ENCODE data around the gene GNAI1. TPM values are rescaled to one million over a fixed set of nuclear protein-coding genes. Genes with fewer than 3 reads are reported as not detected.
A peak's percentile ranks its signal among the peaks of the same experiment; 100 is the strongest.

The GNAI1 gene
- total RNA-seq, 1 donor from 2014 or later, result 99.2 TPM

DNA sequence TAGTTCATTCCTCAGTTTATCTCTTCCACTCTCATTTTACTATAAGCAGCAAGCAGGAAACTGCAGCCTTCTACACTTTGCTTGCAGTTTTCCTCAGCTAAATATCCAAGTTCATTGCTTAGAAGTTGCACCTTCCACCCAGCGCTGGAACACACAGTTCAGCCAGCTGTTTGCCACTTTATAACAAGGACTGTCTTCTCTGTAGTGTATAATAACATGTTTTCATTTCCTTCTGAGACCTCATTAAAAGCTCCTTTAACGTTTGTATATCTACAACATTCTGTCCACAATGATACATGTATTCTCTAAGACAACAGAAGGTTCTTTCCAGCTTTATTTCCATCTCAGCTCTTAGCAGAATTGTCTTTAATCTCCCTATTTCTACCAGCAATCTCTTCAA is 74.1 kb downstream of the GNAI1 start:
- no peak for DNase-seq (ENCODE audit: low spot score)

DNA sequence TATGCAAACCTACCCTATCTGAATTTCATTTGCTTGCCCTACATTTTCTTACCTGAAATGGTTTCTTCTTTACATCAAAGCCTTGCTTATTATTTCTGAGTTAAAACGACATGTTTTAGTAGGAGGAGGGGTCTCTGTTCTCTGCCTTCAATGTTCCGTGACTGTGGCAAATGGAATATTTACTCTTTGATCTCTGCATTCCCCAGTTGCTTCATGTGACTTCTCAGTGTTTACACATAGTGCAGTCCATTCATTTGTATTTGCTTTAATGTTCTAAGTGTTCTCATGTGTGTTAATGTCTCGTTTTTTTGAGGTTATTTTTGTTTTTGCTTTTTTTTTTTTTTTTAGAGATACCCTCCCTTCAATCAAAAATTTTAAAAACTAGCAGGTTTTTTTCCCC is 75.8 kb downstream of the GNAI1 start:
- DNase-seq (ENCODE audit: low spot score), result no peak

DNA sequence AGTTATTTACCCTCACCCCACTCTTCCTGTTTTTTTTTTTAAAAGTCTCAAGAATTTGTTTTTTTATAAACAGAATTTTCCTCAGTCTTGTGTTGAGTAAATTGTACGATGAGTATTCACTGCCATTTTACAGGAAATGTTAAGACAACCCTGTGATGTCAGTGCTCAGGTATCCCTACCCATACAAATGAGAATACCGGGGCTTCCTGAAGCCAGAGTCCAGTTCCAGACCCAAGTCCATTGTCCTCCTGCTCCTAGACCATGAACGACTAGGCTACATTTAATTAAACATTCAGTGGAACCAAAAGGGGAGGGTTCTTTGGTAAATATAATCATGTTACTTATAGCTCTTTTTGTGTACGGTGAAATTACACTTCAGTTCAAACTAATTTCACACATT is 79.2 kb downstream of the GNAI1 start:
- DNase-seq (ENCODE audit: low spot score), result no peak

DNA sequence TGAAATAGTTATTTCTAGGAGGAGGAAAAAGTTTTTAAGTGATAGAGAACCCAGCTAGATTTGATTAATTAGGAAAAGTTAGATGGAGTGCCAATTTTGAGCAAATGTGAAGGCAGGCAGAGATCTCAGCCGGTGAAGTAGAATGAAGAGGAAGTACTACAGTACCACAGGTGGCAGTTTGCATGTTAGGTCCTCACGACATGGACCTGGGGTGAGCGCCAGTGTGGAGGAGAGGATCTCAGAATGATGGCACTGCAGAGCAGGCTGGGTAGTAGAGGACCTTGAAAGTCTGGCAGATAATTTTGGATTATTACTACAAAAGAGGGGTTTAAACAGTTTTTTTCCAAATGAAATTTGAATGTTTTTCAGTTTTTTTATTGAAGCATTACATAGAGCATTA is 81.1 kb downstream of the GNAI1 start:
- DNase-seq (ENCODE audit: low spot score), result no peak

DNA sequence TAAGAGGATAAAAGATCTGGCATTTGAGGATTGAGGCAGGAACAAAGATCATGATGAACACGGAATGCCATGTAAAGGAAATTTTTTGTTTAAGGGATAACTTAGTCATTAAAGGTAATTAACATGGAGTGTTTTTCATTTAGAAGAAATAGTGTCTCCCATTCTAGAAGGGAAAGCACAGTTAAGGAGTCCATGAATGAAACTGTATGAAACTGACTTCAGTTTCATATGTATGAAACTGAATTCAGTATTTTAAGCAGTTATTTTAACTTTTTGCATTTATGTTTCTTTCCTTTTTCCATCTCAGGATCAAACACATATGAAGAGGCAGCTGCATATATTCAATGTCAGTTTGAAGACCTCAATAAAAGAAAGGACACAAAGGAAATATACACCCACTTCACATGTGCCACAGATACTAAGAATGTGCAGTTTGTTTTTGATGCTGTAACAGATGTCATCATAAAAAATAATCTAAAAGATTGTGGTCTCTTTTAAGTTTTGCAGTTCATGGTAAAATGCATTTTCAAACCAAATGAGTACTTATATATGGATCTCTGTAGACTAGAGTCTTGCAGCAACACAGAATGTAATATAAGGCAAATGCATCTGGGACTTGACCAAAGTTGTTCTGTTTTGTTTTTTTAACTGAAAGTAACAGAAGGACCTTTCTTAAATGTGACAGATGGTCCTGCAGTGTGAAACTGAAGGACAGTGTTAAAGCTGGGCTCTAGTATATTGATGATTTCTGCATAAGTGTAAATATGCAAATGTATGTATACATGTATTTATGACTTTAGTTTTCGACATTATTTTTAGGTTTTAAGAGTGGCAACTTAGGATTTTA is 82.6 kb downstream of the GNAI1 start:
- DNase-seq (ENCODE audit: low spot score), result peak; percentile 28

DNA sequence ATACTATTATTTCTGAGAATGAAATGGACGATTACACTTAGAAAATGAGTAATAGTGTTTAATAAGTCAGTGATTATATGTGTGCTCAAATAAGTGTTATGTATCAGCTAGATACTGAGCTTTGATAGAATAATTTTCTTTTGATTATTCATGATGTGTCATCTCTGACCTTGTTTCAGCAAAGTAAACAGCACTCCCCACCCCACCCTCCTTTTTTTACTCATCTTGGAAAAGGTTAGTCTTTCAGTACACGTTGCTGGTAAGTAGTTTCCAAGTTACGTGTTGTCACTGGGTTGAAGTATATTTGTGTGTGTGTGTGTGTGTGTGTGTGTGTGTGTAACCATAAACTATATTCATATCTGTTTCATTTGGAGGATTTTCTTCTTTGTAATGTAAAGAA is 84.1 kb downstream of the GNAI1 start:
- no peak for DNase-seq (ENCODE audit: low spot score)

DNA sequence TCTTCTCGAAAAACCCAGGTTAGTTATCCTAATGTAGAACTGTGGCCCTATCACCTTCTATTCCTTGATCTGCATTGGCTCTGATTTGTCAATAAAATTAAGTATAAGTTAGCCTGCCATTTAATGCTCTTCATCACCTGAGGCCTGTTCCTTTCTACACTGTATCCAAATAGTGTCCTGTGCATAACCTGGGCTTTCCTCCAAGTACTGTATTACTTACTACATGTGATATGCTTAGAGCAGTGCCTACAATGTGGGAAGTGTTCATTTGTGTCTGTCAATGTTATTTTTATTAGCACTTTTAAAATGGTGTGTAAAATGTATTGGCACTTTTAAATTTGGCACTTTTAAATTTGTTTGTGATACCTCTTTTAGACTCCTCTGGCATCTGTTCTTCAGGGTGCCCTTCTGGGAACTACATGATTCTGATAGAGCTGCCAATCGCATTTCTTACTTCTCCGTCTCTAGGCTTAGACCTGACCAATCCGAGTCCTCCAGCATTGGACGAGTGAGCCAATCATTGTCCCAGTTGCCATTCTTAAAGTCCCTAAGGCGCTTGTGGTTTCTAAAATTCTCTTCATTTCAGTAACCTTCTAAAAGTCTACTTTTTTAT is 85.5 kb downstream of the GNAI1 start:
- DNase-seq (ENCODE audit: low spot score), result no peak

DNA sequence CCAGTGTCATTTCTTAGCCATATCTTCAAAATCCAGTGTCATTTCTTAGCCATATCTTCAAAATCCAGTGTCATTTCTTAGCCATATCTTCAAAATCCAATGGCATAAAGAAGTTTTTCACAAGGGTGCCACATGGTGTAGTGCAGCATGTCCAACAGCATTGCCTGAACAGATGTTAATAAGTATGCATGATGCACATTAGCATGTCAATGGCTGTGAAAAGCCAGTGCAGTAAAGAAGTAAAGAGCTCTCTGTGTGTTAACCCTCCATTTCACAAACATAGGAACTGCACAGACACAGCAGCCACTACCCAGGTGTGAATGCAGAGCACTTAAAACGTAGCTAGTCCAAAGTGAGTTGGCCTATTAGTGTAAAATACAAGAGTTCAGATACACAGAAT is 89.8 kb downstream of the GNAI1 start:
- DNase-seq (ENCODE audit: low spot score), result no peak

DNA sequence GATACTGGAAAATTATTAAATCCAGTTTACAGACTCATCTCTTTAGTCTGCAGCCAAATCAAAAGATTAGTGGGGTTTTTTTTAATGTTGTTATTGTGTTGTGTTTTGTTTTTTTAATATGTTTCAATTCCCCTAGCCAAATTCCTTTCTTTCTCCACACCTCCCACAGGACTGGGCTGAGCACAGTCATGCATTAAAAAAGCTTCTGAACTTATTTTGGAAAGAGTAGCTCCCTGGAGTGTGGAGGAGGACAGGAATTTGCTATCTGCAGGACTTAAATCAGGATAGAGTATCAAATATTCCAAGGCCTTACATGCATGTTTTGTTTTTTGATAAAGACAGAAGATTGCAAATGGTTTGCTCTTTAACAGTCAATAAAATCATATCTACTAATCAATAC is 90.7 kb downstream of the GNAI1 start:
- DNase-seq (ENCODE audit: low spot score), result no peak

DNA sequence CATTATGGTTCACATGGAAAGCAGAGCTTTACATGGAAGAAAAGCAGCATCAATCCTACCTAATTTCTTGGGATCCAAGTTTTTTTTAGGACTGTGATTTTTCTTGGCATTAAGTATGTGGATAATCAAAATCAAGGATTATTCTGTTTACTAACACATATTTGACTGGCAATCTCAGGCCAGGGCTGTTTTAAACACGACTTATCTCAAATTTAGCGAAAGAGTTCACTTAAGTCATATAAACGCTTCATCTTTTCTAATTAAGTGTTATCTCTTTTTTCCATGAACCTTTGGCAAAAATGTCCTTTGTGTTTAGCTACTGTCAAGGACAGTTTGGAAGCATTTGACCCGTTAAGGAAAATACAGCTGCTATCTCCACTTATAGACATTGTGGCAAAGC is 92.0 kb downstream of the GNAI1 start:
- no peak for DNase-seq (ENCODE audit: low spot score)

DNA sequence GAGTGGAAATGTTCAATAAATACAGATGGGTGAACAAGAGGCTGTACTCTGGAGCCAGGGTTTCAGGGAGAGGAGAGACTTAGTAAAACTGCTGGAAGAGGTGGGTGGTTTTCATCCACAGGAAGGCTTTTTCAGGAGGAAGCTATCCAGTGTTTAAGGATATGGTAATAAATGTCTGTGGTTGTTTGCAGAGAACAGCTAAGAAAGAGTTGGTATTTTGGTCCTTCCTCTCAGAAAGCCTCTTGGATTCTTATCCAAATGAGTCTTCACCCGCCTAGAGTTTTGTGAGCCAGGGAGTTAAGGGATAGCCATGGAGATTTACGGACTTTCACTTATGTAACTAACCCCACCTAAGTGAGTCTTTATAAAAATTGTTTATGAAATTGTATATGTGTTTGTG is 95.7 kb downstream of the GNAI1 start:
- DNase-seq (ENCODE audit: low spot score), result peak; percentile 35

DNA sequence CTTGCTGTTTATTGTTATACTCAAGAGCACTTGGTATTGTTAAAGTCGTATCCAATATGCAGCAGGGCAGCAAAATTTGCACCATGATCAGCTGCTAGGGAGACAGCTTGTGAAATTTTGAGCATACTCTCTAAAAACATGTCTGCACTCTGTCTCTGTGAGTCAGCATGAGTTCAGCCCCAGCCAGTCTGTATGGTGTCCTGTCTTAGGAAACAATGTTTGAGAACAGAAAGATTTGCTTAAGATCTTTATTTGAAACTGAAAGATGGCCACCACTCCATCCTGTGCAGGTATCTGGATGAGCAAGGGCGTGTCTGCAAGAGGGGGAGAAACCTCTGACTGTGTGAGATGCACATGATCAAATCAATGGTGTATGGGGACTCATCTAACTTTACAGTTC is 97.1 kb downstream of the GNAI1 start:
- no peak for DNase-seq (ENCODE audit: low spot score)

DNA sequence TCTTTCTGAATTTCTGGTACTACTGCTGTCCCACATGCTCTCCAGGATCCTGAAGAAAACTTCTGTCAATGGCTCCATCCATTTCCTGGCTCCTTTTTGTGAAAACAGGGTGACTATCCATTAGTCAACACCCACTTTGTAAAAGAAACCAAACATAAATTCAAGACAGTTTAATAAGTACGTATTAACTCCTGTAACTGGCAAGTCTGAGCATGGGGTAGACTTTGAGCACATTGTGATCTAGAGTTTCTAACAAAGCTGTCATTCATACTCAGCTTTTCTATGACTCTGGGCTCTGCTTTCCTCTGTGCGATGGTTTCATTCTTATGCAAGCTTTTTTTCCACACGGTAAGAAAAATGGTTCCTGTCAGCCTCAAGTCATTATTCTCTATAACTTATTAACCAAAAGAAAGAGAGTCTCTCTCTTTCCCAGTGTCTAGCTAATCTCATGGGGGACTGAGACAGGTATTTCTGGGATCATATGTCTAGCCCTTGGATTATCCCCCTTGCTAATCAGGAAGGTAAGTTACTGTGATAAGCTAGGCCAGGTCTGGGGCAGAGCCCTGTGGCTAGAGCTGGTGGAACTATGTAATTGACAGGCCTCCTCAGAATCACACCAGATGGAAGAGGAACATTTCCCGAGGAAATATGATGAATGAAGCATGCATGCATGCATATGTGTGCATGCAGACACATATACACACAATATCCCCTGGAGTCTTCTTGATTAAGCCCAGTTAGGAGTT is 98.5 kb downstream of the GNAI1 start:
- no peak for DNase-seq (ENCODE audit: low spot score)

DNA sequence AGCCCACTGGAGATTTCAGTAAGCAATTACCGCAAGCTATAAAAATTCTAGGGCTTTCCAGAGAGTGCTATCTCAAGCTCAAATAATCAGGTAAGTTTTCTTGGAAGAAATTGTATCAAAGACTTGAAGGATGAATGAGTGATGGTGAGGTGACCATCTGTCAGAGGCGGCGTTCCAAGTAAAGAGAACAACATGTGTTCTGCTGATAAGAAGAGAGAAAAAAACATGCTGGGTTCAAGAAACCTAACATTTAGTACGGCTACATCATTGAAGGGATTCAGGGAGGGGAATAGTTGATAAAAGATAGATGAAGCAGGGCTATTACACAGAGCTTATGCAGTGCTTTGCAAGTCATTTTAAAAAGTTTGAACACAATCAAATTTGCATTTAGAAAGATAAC is 100.7 kb downstream of the GNAI1 start:
- DNase-seq (ENCODE audit: low spot score), result no peak

DNA sequence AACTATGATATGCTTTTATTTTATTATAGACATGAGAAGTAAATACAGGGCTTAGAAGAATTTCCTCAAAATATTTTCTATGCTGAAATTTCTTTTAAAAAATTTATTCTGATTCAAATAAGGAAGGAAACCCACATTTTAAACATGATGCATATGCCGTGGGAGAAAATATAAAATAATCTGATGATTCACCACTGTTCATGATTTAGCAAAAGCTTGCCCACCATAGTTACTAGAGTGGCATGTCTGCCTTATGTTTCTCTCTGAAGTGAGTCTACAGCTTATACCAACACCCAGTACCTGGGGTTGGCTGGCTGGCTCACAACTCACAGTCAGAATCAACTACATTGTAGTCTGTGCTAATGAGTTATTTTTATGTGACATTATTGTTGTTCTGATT is 102.0 kb downstream of the GNAI1 start:
- no peak for DNase-seq (ENCODE audit: low spot score)

DNA sequence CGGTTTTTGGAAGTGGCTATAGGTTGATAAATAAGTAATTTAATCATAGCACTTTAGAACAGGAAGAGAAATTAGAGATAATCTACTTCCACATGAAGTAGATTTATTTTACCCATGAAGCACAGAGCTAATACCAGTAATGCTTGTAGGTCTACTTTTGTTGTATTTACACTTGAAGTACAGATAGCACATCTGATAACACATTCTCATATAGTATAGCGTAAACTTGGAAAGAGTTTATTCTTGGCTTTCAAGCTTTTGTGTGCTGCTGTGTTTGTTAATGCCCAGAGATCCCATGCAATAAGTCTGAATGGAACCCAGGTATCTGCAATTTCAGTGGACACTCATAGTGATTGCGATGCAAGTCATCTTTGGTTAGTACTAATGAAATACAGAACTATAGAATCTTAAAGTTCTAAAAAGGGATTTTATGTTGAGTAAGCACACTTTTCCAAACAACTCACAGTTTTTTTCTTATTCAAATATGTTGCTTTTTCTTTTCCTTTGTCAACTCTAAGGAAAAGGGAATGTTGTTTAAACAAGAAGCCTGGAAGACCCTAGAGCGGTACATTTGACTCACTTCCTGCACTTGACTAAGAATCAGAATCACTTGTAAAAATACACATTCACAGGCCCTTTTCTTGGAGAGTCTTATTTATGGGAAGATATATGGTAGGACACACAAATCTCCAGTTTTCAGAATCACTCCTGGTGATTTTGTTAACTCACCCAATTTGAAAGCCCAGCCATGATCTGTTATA is 105.8 kb downstream of the GNAI1 start:
- no peak for DNase-seq (ENCODE audit: low spot score)

DNA sequence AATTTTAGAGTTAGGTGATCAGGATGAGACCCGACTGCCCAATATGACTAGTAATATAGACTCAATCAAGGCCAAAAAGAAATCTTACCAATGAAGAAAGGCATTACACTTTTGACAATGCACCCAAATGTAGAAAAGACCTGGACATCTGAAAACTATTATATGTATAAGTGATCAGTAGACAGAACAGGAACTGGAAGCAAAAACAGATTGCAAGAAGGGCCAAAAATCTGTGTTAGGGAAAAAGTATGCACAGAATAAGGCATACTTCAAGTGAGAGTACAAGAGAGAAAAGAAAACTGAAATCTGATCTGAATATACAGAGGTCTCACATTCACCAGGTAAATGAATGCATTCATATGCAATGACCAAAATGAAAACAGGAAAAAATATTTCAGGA is 107.0 kb downstream of the GNAI1 start:
- DNase-seq (ENCODE audit: low spot score), result no peak

DNA sequence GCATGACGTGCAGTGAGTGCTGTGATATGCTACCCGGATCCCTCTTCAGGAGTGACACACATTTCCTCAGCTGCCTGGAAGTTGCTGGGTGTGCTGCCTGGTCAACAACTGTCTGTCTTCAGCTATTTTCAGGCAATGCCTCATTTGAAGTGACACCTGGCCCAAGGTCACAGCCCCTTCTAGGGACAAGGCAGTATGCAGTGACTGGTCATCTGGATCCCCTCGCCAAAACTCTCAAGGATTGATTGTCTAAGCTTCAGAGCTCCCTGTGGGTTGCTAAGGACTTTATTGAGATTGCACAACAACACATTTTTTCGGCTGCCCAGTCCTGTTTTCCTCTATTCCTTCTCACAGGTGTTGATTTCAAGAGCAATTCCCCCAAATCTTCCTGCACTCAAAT is 108.8 kb downstream of the GNAI1 start:
- no peak for DNase-seq (ENCODE audit: low spot score)

DNA sequence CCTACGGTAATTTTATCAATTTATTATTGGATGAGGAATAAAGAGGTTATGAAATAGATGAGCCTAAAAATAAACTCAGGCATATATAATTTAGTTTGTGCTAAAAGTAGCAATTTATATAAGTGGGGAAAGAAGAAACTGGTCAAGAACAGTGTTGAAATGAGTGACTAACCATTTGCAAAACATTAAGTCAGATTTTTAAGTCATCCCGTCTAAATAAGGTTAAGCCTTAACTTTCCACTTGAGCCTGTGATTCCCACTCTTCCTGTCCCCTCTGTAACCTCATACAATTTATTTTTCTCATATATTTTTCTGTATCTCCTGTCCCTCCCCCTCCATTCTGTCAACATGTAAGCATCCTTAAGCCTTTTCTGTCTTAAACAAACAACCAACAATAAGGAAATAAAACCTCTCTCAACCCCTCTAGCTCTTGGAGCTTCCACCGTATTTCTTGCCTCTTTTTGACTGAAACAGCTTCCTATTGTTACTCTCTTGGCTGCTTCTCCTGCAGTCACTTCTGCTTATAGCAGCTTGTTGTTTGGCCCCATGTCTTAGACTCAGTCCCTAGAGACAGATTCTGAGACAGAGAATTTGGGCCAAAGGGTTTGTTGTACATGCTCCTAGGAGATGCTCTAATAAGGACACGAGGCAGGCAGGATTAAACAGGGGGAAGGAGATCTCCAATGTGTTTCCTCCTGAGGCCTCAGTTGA is 109.7 kb downstream of the GNAI1 start:
- no peak for DNase-seq (ENCODE audit: low spot score)

DNA sequence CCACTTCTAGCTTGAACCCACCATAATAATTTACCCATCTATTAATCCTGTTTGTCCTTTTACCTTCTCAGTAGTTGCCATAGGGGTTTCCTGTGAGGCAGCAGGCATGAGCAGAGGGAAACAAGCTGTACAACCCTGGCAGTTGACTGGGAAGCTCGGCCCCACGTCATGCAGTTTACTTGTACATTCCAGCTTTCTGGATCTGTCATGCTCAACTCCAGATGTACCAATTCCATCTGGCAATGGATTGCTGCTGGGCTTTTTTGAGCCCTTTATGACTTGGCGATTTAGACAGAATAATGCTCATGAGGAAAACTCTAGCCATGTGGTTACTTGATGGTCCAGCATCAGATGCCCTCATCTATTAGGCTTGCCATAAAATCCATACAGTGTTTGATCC is 112.5 kb downstream of the GNAI1 start:
- no peak for DNase-seq (ENCODE audit: low spot score)

DNA sequence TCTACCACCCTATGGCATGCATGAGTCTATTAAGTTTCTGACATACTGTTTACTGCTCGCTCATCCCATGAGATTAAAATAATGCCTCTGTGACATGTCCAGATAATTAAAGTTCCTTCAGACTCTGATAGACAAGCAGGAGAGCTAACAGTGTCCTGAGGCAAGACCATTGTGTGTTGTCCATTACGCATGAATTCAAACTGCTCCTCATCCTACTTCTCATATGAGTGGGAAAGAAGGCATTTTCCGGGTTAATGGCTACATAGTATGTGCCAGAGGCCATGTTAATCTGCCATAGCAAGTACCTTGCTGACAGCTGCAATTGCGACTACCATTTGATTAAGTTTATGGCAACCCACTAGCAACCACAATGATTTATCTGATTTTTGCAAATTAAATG is 113.3 kb downstream of the GNAI1 start:
- DNase-seq (ENCODE audit: low spot score), result no peak
